VCaP (cell line): Measurements from ENCODE around the gene TAF1.
"Not testable (repeated sequence)": the region's sequence is repeated elsewhere in the genome, so short reads cannot be mapped to it uniquely, and the experiment has no call there.

Source experiments
- H3K27ac ChIP-seq: fragments of 450-650 bp; 2 replicates; pipeline ENCODE4 v1.5.1; 2017
- CTCF ChIP-seq: fragments of 450-650 bp; conservative IDR thresholded peaks from 2 replicates; pipeline ENCODE4 v1.5.1; 2017; ENCODE audit warnings: mild to moderate bottlenecking, moderate library complexity

The TAF1 gene

GRCh38 chrX:71440401-71440800 lies 74.2 kb downstream of the TAF1 start:
- no peak for TF ChIP-seq CTCF
- H3K27ac ChIP-seq: no peak overlapping the region

- not testable (repeated sequence) for H3K27ac ChIP-seq
These were observed 75.7 kb downstream of the TAF1 start for GRCh38 chrX:71441809-71442208.

GRCh38 chrX:71450433-71451106 lies 84.4 kb downstream of the TAF1 start:
- H3K27ac ChIP-seq: no peak overlapping the region

GRCh38 chrX:71451518-71451917 lies 85.4 kb downstream of the TAF1 start:
- not testable (repeated sequence) for H3K27ac ChIP-seq

More at GRCh38 chrX:71450433-71451106, 84.4 kb downstream of the TAF1 start:
- no peak for TF ChIP-seq CTCF

GRCh38 chrX:71453056-71453455 lies 86.9 kb downstream of the TAF1 start:
- TF ChIP-seq CTCF: no peak
- H3K27ac ChIP-seq: no peak overlapping the region

GRCh38 chrX:71454222-71454621 lies 88.1 kb downstream of the TAF1 start:
- no peak overlapping the region for H3K27ac ChIP-seq
- no peak for TF ChIP-seq CTCF

- no peak overlapping the region for H3K27ac ChIP-seq
- no peak for TF ChIP-seq CTCF
These were observed 92.7 kb downstream of the TAF1 start for GRCh38 chrX:71458866-71459265.

GRCh38 chrX:71464968-71465367 lies 98.8 kb downstream of the TAF1 start:
- no peak overlapping the region for H3K27ac ChIP-seq
- no peak for TF ChIP-seq CTCF
